IPS-18c (cell line): ENCODE measurements around the gene NEBL.

ENCODE experiments used
- H3K4me3 ChIP-seq: 2 replicates; pipeline ENCODE4 v1.7.0; 2013; ENCODE audit warnings: low read depth, mild to moderate bottlenecking, low read length, moderate library complexity; ENCODE audit not compliant: insufficient read depth
- H3K9me3 ChIP-seq: one replicate; pipeline ENCODE4 v1.6.1; 2013; ENCODE audit warnings: mild to moderate bottlenecking, low read length, moderate library complexity; ENCODE audit not compliant: control insufficient read depth, insufficient read depth

The NEBL gene

GRCh38 chr10:20768843-20769242 lies 128.3 kb downstream of the NEBL start:
- no peak overlapping the region for H3K4me3 ChIP-seq
- no peaks in the 10 kb centered on the region for H3K9me3 ChIP-seq

- Histone ChIP-seq H3K9me3 (no peaks in the 10 kb centered on the region), H3K4me3 (no peak overlapping the region)
Measured at GRCh38 chr10:20767028-20767427, 130.1 kb downstream of the NEBL start.

- Histone ChIP-seq H3K4me3 (no peak overlapping the region), H3K9me3 (no peaks in the 10 kb centered on the region)
Measured at GRCh38 chr10:20765066-20765465, 132.0 kb downstream of the NEBL start.

GRCh38 chr10:20760460-20760859 lies 136.7 kb downstream of the NEBL start:
- Histone ChIP-seq H3K4me3 (no peak overlapping the region), H3K9me3 (no peaks in the 10 kb centered on the region)

GRCh38 chr10:20748551-20748950 lies 148.6 kb downstream of the NEBL start:
- Histone ChIP-seq H3K9me3 (no peaks in the 10 kb centered on the region), H3K4me3 (no peak overlapping the region)

- H3K9me3 ChIP-seq, result no peaks in the 10 kb centered on the region
- H3K4me3 ChIP-seq, result no peak overlapping the region
Measured at GRCh38 chr10:20747782-20748181, 149.3 kb downstream of the NEBL start.

GRCh38 chr10:20746856-20747255 lies 150.3 kb downstream of the NEBL start:
- H3K9me3 ChIP-seq, result no peaks in the 10 kb centered on the region

GRCh38 chr10:20745556-20746375 lies 151.3 kb downstream of the NEBL start:
- no peaks in the 10 kb centered on the region for H3K9me3 ChIP-seq
- H3K4me3 ChIP-seq, result no peak overlapping the region

More at GRCh38 chr10:20746856-20747255, 150.3 kb downstream of the NEBL start:
- no peak overlapping the region for H3K4me3 ChIP-seq

- H3K4me3 ChIP-seq, result no peak overlapping the region
- no peaks in the 10 kb centered on the region for H3K9me3 ChIP-seq
Measured at GRCh38 chr10:20744821-20745220, 152.3 kb downstream of the NEBL start.

GRCh38 chr10:20743942-20744341 lies 153.2 kb downstream of the NEBL start:
- Histone ChIP-seq H3K9me3 (no peaks in the 10 kb centered on the region), H3K4me3 (no peak overlapping the region)

- Histone ChIP-seq H3K9me3 (no peaks in the 10 kb centered on the region), H3K4me3 (no peak overlapping the region)
Measured at GRCh38 chr10:20742737-20743541, 154.2 kb downstream of the NEBL start.

GRCh38 chr10:20740120-20740519 lies 157.0 kb downstream of the NEBL start:
- Histone ChIP-seq H3K9me3 (no peaks in the 10 kb centered on the region), H3K4me3 (no peak overlapping the region)

- Histone ChIP-seq H3K9me3 (no peaks in the 10 kb centered on the region), H3K4me3 (no peak overlapping the region)
Measured at GRCh38 chr10:20737107-20737506, 160.0 kb downstream of the NEBL start.
